Inflammatory macrophage treated with lipopolysaccharide for 1 hour (primary cell): Measurements from ENCODE around the gene TAOK3.
A peak's percentile ranks its signal among the peaks of the same experiment; 100 is the strongest.

Experiments used
- DNase-seq, 2 donors: peaks; one replicate each; pipeline ENCODE4 v3.0.0-alpha.2; 2020 to 2022

Gene TAOK3

DNA sequence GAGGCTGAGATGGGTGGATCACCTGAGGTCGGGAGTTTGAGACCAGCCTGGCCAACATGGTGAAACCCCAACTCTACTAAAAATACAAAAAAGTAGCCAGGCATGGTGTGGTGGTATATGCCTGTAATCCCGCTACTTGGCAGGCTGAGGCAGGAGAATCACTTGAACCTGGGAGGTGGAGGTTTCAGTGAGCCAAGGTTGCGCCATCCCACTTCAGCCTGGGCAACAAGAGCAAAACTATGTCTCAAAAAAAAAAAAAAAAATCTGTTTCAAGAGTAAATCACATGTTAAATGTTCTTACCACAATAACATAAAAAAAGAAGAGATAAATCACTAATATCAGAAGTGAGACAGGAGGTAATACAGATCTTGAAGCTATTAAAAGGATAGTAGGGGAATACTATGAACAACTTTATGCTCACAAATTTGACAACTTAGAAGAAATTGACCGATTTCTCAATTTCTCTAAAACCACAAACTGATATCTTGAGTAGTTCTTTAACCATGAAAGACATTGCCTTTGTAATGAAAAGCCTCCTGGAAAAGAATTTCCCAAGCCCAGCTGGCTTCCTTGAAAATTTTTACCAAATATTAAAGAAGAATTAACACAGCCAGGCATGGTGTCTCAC lies 37.7 kb downstream of the TAOK3 start:
- DNase-seq: peak; percentile 14 to 16

DNA sequence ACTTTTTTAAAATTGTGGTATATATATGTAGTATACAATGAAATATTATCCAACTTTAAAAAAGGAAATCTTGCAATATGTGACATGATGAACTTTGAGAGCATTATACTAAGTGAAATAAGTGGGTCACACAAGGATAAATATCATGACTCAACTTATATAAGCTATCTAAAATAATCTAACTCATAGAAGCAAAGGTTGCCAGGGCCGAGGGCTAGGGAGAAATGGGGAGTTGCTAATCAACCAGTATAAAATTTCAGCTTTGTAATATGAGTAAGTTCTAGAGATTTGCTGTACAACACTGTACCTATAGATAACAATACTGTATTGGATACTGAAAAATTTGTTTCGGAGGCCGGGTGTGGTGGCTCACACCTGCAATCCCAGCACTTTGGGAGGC lies 38.5 kb downstream of the TAOK3 start:
- DNase-seq: no peak

DNA sequence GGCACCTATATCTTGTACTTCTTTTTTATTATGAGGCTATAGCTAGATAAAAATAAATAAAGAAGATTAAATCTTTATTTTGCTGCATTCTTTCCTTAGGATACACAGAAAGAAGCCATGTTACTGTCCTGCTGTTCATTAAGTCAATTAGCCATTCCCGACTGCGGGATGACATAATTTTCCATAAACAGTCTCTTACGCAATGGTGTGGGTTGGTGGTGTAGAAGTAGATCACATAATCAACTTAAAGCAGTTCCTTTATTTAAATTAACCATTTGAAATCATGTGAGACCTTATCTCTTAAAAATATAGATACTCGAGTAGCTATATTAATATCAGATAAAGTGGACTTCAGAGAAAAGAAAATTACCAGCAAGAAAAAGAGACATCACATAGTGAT lies 40.2 kb downstream of the TAOK3 start:
- peak; percentile 85 to 86 for DNase-seq

DNA sequence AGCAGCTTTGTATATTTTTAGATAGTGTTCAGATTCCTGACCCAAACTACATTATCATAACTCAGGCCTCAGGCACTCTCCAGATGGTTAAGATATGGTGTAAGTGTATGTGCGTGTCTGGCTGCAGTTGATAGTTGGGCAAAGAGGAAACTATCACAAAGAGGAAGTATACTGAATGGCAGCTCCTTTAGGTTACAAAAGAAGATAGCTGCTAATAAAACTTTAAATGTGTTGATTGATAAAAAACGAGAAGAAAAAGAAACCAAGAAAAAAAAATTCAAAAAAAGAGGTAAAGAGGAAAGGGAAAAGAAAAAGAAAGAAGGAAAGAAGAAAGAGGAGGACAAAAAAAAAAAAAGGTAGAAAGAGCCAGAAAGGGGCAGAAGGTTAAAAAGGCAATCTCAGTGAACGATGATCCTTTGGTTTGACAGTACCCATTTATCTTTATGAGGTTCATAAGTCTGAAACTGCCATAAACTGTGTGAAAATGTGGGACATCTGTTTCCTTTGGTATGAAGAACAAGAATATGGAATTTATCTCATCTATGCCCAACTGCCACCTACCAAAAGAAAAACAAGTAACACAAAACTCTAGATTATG lies 42.2 kb downstream of the TAOK3 start:
- DNase-seq: peak; percentile 72 to 77

DNA sequence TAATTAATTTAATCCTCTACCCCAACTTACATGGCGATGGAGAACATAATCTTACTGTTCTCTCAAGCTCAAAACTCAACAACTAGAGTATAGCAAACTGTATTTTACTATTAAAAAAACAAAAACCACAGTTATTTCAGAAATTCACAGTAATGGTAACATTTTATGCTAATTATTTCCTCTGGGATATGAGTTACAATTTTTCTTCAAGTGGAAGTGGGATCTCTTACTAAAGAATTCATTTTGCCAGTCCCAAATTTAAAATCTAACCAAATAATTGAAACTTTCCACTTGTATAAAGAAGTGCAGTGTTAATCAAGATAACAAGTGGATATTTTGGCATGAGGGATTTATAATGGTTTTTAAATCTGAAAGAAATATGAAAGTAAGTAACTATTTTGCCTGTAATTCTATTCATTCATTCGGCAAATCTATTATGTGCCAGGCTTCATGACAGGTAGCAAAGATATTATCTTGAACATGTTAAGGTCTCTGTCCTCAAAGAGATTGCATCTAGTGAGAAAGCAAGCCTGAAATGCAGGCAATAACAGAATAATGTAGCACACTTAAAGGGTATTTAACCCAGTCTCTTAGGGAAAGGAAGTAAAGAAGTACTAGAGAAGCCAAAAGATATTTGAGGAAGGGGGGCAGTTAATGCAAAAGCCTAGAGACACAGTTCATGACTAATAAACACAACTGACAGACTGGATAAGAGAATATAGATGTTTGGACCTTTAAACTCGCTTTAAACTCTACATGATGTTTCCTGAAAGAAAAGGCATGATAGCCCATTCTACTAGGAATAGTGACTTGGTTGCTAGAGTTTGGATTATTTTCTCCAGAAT lies 44.0 kb downstream of the TAOK3 start:
- no peak for DNase-seq

DNA sequence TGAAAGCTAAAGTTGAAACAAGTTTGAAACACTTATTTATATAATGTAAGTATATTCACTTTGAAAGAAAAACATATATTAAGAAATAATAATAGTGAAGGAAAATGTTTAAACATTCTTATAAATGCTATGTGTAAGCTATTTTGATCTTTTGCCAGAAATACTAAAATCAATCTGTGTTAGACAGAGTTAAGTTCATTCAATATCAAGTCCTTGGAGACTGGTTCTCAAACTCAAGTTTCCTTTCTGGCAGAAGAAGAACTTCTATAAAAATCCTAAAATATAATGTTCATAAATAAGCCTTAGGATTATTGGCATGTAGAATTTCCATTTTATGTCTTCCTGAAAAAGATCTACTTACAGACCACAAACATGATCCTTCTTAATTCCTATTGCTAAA lies 45.3 kb downstream of the TAOK3 start:
- no peak for DNase-seq

DNA sequence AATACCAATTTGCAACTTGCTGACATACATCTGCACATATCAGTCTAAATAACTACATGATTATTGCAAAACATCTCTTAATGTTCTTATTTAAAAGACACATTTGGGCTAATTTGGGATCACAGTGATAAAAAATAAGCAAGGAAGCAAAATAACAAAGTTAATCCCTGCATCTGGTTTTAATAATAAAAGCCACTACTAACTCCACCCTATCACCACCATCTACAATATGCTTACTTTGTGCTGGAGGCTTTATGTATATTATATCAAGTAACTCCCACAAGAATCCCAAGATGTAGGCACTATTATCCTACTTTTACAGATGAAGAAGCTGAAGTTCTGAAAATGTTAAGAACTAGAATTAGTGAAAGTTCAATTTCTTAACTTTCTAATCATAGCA lies 45.7 kb downstream of the TAOK3 start:
- DNase-seq: no peak

DNA sequence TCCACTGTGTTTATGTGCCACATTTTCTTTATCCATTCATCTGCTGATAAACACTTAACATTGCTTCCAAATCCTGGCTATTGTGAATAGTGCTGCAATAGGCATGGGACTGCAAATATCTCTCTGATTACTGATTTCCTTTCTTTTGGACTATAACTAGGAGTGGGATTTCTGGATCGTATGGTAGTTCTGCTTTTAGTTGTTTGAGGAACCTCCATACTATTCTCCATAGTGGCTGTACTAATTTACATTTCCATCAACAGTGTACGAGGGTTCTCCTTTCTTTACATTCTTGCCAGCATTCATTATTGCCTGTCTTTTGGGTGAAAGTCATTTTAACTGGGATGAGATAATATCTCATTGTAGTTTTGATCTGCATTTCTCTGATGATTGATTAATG lies 47.6 kb downstream of the TAOK3 start:
- peak; percentile 40 to 47 for DNase-seq

DNA sequence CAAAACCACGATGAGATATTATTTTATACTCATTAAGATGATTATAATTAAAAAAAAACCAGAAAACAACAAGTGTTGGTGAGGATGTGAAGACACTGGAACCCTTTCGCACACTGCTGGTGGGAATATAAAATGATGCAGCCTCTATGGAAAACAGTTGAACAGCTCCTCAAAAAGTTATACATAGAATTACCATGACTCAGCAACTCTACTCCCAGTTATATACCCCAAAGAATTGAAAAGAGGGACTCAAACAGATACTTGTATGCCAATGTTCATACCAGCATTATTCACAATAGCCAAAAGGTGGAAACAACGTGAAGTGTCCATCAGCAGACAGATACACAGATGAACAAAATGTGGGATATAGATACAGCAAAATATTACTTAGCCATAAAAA lies 53.1 kb downstream of the TAOK3 start:
- DNase-seq: no peak

DNA sequence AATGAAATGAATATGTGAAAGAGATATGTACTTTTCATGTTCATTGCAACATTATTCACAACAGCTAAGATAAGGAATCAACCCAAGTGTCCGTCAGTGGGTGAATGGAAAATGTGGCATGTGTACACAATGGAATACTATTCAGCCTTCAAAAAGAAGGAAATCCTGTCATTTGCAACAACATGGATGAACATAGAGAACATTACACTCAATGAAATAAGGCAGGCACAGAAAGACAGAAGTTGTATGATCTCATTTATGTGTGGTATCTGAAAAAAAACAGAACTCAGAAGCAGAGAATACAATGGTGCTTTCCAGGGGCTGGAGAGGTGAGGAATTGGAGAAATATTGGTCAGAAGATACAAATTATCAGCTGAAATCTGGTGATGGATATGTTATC lies 54.0 kb downstream of the TAOK3 start:
- peak; percentile 30 to 70 for DNase-seq

DNA sequence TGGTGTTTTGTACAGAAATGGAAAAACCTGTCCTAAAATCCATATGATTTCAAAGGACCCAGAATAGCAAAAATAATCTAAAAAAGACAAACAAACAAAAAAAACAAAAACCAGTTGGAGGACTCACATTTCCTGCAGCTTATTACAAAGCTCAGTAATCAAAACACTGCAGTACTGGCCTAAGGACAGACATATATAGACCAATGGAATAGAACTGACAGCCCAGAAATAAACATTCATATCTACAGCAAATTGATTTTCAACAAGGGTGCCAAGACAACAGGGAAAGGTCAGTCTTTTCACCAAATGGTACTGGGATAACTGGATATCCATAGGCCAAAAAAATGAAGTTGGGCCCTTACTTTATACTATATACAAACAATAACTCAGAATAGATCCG lies 55.0 kb downstream of the TAOK3 start:
- DNase-seq: no peak

DNA sequence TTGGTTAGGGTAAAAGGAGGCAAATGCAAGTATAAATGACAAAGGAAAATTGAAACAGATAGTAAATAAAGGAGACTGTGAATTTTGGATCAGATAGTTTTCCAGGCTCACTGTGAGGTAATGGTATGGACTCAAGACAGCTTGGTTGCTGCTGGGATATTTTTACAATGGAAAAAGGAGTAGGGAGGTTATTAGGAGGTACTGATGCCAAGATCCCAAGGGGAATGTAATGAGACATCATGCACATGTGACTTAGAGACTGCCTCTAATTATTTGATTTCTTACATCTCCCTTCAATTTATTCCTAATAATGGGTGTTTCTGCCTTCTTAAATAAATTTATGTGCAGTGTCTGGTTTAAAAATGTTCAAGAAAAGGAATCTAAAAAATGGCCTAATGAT lies 56.9 kb downstream of the TAOK3 start:
- no peak for DNase-seq

DNA sequence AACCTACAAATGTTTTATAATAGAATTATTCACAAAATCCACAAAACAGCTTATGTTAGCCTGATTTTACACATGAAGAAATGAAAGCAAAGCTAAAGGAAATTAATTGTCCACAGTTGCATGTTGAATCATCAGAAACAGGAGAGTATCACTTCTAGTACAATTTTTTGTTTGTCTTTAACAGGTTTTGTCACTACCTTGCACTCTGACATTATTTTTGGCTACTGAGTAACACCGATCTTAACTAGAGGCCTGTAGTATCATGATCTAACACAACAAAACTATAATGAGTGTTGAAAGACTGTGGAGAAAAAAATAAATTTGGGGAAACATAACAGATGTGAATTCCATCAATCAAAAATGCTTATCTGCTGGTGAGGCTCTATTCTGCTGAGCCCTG lies 60.1 kb downstream of the TAOK3 start:
- no peak for DNase-seq

DNA sequence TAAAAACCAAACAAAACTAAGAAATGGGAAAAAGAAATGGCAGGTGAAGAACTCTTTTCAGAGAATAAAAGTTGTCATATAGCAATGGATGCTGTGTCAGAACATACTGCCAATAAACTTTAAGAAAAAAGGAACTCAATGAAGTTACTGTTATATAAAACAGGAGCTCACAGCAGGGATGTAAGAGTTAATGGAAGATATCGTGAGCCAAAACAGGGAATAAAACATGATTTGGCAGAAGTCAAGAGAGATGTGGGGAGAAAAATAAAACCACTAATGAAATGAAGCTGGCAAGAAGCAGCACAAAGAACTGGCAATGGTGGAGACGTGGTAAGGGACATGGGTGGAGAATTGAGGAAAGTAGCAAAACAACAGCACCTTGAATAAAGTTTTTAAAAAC lies 61.0 kb downstream of the TAOK3 start:
- DNase-seq: no peak

DNA sequence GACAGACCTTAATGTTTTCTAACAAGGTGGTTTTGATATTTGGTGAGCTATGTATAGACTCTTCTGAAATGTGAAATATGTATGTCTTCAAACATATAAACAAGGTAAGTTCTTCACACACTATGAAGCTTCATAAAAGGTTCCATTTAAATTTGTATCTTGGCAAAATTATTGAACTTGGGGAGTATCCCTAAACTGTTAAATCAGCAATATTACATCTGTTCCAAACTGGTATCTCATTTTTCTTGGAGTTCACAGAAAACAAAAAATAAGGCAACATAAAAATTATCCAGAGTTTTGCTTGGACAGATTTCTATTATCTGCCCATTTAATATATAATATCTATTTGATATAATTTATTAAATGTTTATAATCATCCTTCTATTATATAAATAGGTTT lies 62.4 kb downstream of the TAOK3 start:
- DNase-seq: no peak

DNA sequence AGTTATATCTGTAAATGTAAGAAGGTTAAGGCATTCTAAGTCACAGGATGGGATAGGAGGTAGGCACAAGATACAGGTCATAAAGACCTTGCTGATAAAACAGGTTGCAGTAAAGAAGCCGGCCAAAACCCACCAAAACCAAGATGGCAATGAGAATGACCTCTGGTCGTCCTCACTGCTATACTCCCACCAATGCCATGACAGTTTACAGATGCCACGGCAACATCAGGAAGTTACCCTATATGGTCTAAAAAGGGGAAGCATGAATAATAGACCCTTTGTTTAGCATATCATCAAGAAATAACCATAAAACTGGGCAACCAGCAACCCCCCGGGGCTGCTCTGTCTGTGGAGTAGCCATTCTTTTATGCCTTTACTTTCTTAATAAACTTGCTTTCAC lies 64.7 kb downstream of the TAOK3 start:
- DNase-seq: peak; percentile 82 to 85

DNA sequence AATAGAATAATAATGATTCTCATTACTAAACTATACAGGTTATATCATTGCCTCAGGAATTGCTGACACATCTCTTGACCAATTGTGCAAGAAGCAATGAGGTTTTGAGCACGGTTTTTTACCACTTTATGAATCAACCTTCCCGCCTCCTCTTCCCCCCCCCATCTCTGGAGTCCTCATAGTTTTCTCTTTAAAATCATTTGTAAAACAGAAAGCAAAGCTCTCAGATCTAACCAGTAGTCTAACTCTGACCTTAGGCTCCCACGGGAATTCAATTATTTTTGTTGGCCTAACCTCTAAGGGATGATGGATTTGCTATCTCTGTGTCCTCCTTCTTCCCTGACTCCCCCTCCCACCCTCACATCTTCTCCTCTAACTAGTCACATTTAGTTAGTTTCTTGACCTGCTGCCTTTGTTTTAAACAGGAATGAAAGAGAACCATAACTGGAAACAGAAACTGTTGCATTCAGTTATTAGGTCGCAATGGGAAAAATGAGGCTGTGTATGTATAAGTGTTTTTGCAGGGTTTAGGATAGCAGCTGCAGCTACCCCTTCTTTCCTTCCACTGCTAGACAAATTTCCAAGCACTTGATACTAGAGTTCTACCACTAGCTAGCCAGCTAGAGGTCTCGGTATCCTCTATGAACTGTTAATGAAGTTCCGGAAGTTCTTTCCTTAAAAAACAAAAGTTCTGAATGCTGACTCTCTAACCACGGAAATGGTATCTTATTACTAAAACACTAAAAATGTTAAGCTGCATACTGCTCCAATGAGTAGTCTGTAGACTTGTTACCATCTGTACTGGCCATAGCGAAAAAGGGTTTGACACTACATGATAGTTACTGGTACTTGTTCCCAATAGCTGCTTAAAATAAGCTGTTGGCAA lies 65.4 kb downstream of the TAOK3 start:
- peak; percentile 79 to 80 for DNase-seq

DNA sequence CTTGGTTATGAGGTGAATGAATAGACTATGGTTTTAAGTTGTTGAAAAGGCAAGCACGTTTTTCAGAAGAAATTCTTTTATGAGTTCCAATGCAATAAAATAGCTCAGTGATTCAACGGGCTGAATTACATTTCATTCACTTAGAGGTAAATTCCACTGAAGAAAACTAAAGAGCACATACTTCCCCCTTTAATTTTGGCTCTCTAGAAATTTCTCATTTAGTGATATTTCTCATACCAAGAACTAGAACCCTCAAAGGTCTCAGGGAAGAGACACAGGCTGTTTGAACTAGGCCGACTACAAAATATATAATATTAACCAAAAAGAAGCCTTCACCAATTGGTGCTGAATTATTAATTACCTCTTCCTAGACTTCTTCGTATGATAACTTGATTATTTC lies 68.6 kb downstream of the TAOK3 start:
- DNase-seq: no peak

DNA sequence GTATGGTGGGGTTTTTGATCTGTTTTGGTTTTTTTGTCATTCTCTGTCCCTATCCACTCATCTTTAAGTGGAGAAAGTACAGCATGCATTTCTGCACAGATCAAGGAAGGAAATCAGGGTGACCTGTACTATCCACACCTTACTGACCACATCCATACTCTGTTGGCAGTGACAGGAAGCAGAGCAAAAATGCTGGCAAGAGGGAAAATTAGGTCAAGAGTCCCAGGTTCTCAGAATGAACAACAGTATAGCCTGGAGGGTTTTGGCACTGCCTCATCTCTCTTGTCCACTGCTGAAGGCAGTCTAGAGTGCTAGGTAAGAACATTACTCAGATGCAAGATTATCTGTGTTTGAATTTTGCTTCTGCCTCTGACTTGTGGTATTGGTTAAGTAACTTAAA lies 70.7 kb downstream of the TAOK3 start:
- DNase-seq: no peak

DNA sequence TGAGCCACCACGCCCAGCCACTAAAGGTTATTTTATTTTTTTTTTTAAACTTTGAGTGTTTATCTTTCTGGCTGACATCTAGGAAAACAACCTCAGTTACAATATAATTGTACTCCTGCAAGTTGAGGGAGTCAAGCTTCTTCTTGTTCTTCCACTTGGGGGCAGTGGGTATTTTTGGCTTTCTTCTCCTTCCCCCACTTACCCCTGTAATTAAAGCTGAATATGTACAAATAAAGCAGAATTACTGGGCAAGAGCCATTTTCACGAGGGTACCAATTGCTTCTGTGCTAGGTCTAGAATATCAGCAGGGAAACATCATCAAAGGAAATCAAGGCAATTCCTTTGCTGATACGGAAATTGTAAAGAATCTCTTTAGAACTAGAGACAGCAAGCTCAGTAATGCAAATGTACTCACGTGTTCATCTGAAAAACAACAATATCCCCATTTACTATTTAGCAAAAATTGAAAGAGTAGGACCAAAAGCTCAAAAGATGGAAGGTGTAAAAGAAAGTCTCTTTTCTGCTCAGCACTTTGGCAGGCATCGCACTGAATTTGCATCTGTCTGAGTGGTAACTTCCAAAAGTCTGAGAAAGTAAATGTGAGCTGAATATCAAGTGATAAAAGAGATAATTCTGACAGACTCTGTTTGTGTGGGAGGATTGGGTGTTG lies 72.8 kb downstream of the TAOK3 start:
- DNase-seq: no peak

DNA sequence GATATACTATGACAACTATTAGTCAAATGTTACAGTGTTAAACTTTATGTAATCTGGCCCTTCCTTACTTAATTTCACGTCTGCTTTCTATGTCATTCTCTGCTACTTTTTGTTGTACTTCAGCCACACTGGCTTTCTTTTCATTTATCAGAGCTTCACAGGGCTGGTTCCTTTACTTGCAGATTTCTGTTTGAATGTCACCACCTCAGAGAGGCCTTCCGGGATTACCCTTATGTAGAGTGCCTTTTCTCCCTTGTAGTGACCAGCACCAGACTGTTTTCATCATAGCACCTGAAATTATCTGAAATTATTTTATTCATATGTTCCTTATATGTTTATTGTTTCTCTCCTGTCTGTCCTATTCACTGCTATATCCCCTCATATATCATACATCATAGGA lies 75.4 kb downstream of the TAOK3 start:
- no peak for DNase-seq

DNA sequence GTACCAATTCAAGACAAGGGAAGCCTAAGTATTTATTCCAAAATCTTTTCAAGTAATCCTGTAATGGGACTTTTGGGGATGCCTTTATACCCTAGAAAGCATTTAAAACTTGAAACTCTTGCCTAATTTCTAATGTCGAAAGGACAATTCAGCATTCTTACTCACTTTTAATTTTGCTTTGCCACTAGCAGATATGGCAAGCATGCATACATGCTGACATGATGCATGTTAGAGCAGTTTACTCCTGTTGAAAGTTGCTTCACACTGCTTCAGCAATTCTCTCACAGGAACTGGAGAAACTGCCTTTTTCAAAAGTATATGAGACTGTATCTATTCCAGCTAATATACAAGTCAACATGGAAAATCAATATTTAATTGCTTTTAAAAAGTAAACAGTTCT lies 79.9 kb downstream of the TAOK3 start:
- no peak for DNase-seq

DNA sequence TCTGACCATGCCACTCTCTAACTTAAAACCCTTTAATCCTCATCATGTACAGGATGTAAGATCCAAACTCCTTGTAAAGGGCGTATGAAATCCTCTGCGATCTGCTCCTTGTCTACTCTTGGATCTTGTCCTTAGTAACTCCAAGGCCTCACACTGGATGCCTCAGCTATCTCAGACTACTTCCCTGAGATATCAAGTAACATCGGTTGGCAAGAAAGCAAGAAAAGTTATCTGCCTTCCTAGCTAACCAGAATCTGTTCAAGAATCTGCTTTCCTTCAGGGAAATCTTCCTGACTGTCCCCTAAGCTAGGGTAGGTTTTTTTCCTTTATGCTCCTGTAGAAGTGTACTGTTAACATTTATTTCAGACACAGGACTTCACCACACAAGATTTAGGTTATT lies 82.6 kb downstream of the TAOK3 start:
- no peak for DNase-seq
